ENCODE measurements around the gene PAM16. TPM values are rescaled to one million over a fixed set of nuclear protein-coding genes. Genes with fewer than 3 reads are reported as not detected.
A peak's percentile ranks its signal among the peaks of the same experiment; 100 is the strongest.

Gene PAM16
- total and polyA plus RNA-seq, 4 donors, result 14.0 to 70.5 (median 29.6) TPM

DNA sequence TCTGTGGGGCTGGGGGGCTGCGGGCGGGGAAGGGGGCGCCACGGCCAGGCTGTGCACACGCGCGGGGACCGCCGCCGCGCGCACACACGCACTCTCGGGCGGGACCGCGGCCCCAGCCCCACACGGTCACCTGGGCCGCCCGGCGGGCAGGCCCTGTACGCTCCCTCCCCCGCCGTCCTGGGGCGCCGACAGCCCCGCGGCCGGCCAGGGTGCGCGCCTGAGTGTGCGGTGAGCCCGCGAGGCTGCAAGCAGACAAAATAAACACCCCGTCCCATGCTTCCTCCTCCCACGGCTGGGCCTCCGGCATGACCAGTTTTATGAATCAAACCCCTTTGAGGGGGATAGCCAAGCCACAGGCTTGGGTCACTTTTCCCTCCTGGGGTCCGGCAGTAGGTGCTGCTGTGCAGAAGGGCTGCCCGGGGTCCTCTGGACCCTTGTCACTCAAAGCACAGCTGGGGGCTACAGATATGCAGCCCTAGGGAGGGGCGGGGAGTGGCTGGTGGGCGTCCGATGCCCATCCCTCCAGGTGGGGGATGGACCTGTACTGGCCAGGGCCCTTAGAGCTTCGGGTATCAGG is 21.0 kb upstream of the PAM16 start:
- no peak for DNase-seq (ENCODE audit: low spot score)
- Histone ChIP-seq H3K36me3 (ENCODE audit: control insufficient read depth in 4 of 4, insufficient read depth in 3 of 4, low read depth in 1 of 4, low read length in 3 of 4) (no peaks in the 10 kb centered on the region), H3K27ac (ENCODE audit: low read depth in 1 of 2, low read length in 2 of 2) (peak overlapping the region; percentile 87 to 95), H3K9me3 (ENCODE audit: control insufficient read depth in 4 of 4, low read length in 3 of 4) (no peaks in the 10 kb centered on the region), H3K27me3 (ENCODE audit: control insufficient read depth in 4 of 4, insufficient read depth in 4 of 4, low read length in 3 of 4) (no peaks in the 10 kb centered on the region), H3K4me3 (ENCODE audit: low read depth in 1 of 3, low read length in 3 of 3) (peak overlapping the region; percentile 78 to 90 (median 84)), H3K9ac (ENCODE audit: low read depth in 1 of 2, low read length in 2 of 2) (peak overlapping the region; percentile 73 to 81), H3K4me1 (ENCODE audit: control insufficient read depth in 4 of 4, insufficient read depth in 4 of 4, low read length in 3 of 4) (peaks cover 25 to 67% (median 51%) of the 10 kb centered on the region in 4 donors)
- WGBS, result 3% methylated on average over 43 of the region's 43 CpGs
- TF ChIP-seq FOXA2 (IDR thresholded peaks at IDR 0.05) (no peak), SP1 (IDR thresholded peaks at IDR 0.05) (no peak), GABPA (IDR thresholded peaks at IDR 0.05 in 1 of 2, conservative IDR thresholded peaks at IDR 0.05 in 1 of 2) (no peak)
- TF ChIP-seq, protein P1, sequence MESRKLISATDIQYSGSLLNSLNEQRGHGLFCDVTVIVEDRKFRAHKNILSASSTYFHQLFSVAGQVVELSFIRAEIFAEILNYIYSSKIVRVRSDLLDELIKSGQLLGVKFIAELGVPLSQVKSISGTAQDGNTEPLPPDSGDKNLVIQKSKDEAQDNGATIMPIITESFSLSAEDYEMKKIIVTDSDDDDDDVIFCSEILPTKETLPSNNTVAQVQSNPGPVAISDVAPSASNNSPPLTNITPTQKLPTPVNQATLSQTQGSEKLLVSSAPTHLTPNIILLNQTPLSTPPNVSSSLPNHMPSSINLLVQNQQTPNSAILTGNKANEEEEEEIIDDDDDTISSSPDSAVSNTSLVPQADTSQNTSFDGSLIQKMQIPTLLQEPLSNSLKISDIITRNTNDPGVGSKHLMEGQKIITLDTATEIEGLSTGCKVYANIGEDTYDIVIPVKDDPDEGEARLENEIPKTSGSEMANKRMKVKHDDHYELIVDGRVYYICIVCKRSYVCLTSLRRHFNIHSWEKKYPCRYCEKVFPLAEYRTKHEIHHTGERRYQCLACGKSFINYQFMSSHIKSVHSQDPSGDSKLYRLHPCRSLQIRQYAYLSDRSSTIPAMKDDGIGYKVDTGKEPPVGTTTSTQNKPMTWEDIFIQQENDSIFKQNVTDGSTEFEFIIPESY (IDR thresholded peaks at IDR 0.05), result no peak
- TF ChIP-seq, protein P2, sequence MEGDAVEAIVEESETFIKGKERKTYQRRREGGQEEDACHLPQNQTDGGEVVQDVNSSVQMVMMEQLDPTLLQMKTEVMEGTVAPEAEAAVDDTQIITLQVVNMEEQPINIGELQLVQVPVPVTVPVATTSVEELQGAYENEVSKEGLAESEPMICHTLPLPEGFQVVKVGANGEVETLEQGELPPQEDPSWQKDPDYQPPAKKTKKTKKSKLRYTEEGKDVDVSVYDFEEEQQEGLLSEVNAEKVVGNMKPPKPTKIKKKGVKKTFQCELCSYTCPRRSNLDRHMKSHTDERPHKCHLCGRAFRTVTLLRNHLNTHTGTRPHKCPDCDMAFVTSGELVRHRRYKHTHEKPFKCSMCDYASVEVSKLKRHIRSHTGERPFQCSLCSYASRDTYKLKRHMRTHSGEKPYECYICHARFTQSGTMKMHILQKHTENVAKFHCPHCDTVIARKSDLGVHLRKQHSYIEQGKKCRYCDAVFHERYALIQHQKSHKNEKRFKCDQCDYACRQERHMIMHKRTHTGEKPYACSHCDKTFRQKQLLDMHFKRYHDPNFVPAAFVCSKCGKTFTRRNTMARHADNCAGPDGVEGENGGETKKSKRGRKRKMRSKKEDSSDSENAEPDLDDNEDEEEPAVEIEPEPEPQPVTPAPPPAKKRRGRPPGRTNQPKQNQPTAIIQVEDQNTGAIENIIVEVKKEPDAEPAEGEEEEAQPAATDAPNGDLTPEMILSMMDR (IDR thresholded peaks at IDR 0.05; ENCODE audit: low read depth, low read length, missing input control), result no peak

DNA sequence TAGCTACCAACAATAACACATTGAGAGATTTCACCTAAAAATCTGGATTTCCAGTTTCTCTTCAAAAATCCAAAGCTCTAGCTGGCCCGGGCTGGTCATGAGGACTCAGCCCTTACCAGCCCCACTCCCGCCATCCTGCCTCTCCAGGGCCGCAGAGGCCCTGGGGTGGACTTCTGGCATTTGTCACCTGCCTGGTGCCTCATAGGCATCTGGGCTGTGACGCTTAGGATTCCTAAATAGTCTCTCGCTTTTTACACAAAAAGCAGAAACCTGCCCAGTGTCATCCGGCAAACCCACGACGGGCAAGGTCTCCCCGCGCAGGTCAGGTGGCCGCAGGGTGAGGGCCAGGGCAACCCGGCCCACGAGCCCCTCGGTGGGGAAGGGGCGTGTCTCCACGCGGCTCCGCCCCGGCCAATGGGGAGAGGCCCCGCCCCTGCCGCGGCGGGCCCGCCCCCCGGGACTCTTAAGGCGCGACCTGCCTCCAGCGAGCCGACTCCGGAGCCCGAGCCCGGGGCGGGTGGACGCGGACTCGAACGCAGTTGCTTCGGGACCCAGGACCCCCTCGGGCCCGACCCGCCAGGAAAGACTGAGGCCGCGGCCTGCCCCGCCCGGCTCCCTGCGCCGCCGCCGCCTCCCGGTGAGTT is 20.4 kb upstream of the PAM16 start, which contains the start of gene VASN:
Gene VASN (plus strand): TSS at position 492 of the 644 bp plus-strand sequence. CDS start 9,030 bp downstream, outside the sequence.
- 4% methylated on average over 50 of the region's 50 CpGs for WGBS
- H3K4me1 ChIP-seq (ENCODE audit: control insufficient read depth in 4 of 4, insufficient read depth in 4 of 4, low read length in 3 of 4), result peaks cover 19 to 61% (median 45%) of the 10 kb centered on the region in 4 donors

More for the DNA sequence above, 20.4 kb upstream of the PAM16 start, which contains the start of gene VASN:
- no peaks in the 10 kb centered on the region for H3K27me3 ChIP-seq (ENCODE audit: control insufficient read depth in 4 of 4, insufficient read depth in 4 of 4, low read length in 3 of 4)
- H3K4me3 ChIP-seq (ENCODE audit: low read depth in 1 of 3, low read length in 3 of 3), result peak within 1 kb of the TSS; percentile 78 to 90 (median 84)
- TF ChIP-seq HNF4A (conservative IDR thresholded peaks at IDR 0.05), result no peak
- TF ChIP-seq GABPA (IDR thresholded peaks at IDR 0.05 in 1 of 2, conservative IDR thresholded peaks at IDR 0.05 in 1 of 2), result no peak
- TF ChIP-seq, protein P3, sequence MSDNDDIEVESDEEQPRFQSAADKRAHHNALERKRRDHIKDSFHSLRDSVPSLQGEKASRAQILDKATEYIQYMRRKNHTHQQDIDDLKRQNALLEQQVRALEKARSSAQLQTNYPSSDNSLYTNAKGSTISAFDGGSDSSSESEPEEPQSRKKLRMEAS (IDR thresholded peaks at IDR 0.05), result no peak
- no peak for TF ChIP-seq RAD21 (IDR thresholded peaks at IDR 0.05)
- TF ChIP-seq, protein P2 (IDR thresholded peaks at IDR 0.05; ENCODE audit: low read depth, low read length, missing input control), result no peak
- TF ChIP-seq TAF1 (conservative IDR thresholded peaks at IDR 0.05), result no peak
- TF ChIP-seq, protein P4, sequence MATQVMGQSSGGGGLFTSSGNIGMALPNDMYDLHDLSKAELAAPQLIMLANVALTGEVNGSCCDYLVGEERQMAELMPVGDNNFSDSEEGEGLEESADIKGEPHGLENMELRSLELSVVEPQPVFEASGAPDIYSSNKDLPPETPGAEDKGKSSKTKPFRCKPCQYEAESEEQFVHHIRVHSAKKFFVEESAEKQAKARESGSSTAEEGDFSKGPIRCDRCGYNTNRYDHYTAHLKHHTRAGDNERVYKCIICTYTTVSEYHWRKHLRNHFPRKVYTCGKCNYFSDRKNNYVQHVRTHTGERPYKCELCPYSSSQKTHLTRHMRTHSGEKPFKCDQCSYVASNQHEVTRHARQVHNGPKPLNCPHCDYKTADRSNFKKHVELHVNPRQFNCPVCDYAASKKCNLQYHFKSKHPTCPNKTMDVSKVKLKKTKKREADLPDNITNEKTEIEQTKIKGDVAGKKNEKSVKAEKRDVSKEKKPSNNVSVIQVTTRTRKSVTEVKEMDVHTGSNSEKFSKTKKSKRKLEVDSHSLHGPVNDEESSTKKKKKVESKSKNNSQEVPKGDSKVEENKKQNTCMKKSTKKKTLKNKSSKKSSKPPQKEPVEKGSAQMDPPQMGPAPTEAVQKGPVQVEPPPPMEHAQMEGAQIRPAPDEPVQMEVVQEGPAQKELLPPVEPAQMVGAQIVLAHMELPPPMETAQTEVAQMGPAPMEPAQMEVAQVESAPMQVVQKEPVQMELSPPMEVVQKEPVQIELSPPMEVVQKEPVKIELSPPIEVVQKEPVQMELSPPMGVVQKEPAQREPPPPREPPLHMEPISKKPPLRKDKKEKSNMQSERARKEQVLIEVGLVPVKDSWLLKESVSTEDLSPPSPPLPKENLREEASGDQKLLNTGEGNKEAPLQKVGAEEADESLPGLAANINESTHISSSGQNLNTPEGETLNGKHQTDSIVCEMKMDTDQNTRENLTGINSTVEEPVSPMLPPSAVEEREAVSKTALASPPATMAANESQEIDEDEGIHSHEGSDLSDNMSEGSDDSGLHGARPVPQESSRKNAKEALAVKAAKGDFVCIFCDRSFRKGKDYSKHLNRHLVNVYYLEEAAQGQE (IDR thresholded peaks at IDR 0.05), result peak; percentile 56
- TF ChIP-seq RXRA (IDR thresholded peaks at IDR 0.05), result peak in 1 of 2 donors; percentile 17
- TF ChIP-seq SP1 (IDR thresholded peaks at IDR 0.05), result peak; percentile 34
- H3K27ac ChIP-seq (ENCODE audit: low read depth in 1 of 2, low read length in 2 of 2), result peak within 1 kb of the TSS; percentile 87 to 95
- H3K36me3 ChIP-seq (ENCODE audit: control insufficient read depth in 4 of 4, insufficient read depth in 3 of 4, low read depth in 1 of 4, low read length in 3 of 4), result no peaks in the 10 kb centered on the region
- H3K9ac ChIP-seq (ENCODE audit: low read depth in 1 of 2, low read length in 2 of 2), result peak within 1 kb of the TSS; percentile 73 to 81
- DNase-seq (ENCODE audit: low spot score), result peak; percentile 84
- H3K9me3 ChIP-seq (ENCODE audit: control insufficient read depth in 4 of 4, low read length in 3 of 4), result no peaks in the 10 kb centered on the region
